Vagina (tissue), 2 donors: ENCODE measurements around the gene DNAH9. TPM values are rescaled to one million over a fixed set of nuclear protein-coding genes. Genes with fewer than 3 reads are reported as not detected.

ENCODE experiments used
- DNase-seq, 2 donors: peaks; one replicate each; pipeline ENCODE4 v3.0.0-alpha.2; 2017; ENCODE audit errors: extremely low spot score in 2 of 2
- H3K27ac ChIP-seq: fragments of 200-600 bp; sonication (generic); one replicate; pipeline ENCODE4 v1.5.1; 2019
- H3K27me3 ChIP-seq: fragments of 200-600 bp; sonication (generic); one replicate; pipeline ENCODE4 v1.5.1; 2019
- H3K36me3 ChIP-seq, 2 donors: fragments of 200-600 bp; sonication (generic); one replicate each; pipeline ENCODE4 v1.5.1; 2017 to 2019
- H3K4me1 ChIP-seq: fragments of 200-600 bp; sonication (generic); one replicate; pipeline ENCODE4 v1.5.1; 2019
- H3K4me3 ChIP-seq, 2 donors: fragments of 200-600 bp; sonication (generic); 1 replicate in 1 of 2; 2 replicates in 1 of 2; pipeline ENCODE4 v1.5.1; 2016 to 2019
- H3K9me3 ChIP-seq: fragments of 200-600 bp; sonication (generic); one replicate; pipeline ENCODE4 v1.5.1; 2019
- POLR2A ChIP-seq, 2 donors: fragments of 450-650 bp; IDR thresholded peaks; one replicate each; pipeline ENCODE4 v1.6.1; 2017; ENCODE audit warnings: antibody characterized with exemption in 2 of 2, mild to moderate bottlenecking in 2 of 2, moderate library complexity in 2 of 2
- POLR2AphosphoS5 ChIP-seq, 2 donors: sonication (generic); formaldehyde crosslinking; IDR thresholded peaks; one replicate each; pipeline ENCODE4 v1.9.0; 2017; ENCODE audit warnings: antibody characterized with exemption in 2 of 2, mild to moderate bottlenecking in 2 of 2, low read depth in 1 of 2; ENCODE audit not compliant: insufficient read depth in 1 of 2
- intact Hi-C: fragments of 100-400 bp; cut with DNase I; formaldehyde crosslinking; loops from one replicate; pipeline ENCODE4 v1.15.1; 2023
- total RNA-seq: library from RNA; depleted of rRNA; stranded (reverse); fragments of >200 nt; gene quantifications from one replicate; pipeline ENCODE4 v1.2.3, GENCODE V29; 2016
- TF ChIP-seq, protein P1 (sequence below), 3 experiments: fragments of 450-650 bp in 2 of 3; fragments of 200-600 bp in 1 of 3; sonication (generic) in 1 of 3; IDR thresholded peaks; one replicate each; pipeline ENCODE4 v1.5.1; 2017 to 2019; ENCODE audit warnings: antibody characterized with exemption in 3 of 3, mild to moderate bottlenecking in 2 of 3, moderate library complexity in 2 of 3

Gene DNAH9
- total RNA-seq, 1 donor from 2014 or later, result not detected

DNA sequence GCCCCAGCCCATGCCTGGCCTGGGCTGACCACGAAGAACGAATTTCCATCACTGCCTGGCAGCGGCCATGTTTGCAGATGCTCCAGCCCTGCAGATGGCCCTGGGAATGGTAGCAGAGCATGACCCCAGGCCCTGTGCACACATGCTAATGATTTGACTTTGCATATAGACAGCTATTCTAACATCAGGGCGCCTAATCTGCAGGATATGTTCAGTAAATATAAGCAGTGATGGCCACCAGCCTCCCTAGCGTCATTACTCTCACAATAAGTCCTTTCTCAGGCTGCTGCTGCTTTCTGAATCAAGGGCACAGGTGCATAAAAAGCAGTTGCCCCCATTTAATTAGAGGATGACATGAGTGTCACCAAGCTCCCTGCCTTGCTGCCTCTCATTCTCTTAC lies 24.2 kb downstream of the DNAH9 start:
- H3K36me3 ChIP-seq, result no peaks in the 10 kb centered on the region
- no peak for DNase-seq
- H3K9me3 ChIP-seq, result no peaks in the 10 kb centered on the region
- no peak for TF ChIP-seq POLR2A (IDR thresholded peaks at IDR 0.05)
- TF ChIP-seq POLR2AphosphoS5 (IDR thresholded peaks at IDR 0.05; ENCODE audit: insufficient read depth in 1 of 2, low read depth in 1 of 2), result no peak
- TF ChIP-seq, protein P1, sequence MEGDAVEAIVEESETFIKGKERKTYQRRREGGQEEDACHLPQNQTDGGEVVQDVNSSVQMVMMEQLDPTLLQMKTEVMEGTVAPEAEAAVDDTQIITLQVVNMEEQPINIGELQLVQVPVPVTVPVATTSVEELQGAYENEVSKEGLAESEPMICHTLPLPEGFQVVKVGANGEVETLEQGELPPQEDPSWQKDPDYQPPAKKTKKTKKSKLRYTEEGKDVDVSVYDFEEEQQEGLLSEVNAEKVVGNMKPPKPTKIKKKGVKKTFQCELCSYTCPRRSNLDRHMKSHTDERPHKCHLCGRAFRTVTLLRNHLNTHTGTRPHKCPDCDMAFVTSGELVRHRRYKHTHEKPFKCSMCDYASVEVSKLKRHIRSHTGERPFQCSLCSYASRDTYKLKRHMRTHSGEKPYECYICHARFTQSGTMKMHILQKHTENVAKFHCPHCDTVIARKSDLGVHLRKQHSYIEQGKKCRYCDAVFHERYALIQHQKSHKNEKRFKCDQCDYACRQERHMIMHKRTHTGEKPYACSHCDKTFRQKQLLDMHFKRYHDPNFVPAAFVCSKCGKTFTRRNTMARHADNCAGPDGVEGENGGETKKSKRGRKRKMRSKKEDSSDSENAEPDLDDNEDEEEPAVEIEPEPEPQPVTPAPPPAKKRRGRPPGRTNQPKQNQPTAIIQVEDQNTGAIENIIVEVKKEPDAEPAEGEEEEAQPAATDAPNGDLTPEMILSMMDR (IDR thresholded peaks at IDR 0.05), result no peak
- no peaks in the 10 kb centered on the region for H3K4me1 ChIP-seq
- no peak overlapping the region for H3K27ac ChIP-seq
- intact Hi-C loops, result no loop called here
- H3K4me3 ChIP-seq, result no peak overlapping the region
- H3K27me3 ChIP-seq, result no peaks in the 10 kb centered on the region

DNA sequence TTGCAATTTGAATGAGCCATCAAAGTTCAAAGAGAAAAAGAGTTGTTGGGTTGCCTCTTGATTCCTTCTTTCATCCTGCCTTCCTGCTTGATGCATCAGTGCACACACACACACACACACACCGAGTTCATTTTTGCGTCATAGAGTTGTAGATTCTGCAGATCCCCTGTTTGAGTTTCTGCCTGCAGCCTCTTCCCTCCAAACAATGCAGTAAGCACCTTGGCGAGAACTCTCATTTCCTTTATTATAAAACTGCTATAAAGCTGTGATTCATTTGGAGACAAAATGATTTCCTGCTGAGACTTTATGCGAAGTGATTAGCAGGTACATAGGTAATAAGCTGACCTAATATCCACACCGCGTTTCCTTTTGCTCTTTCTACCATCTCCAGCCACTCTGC lies 26.7 kb downstream of the DNAH9 start:
- DNase-seq, result no peak
- intact Hi-C loops, result no loop called here
- H3K4me1 ChIP-seq, result no peaks in the 10 kb centered on the region

DNA sequence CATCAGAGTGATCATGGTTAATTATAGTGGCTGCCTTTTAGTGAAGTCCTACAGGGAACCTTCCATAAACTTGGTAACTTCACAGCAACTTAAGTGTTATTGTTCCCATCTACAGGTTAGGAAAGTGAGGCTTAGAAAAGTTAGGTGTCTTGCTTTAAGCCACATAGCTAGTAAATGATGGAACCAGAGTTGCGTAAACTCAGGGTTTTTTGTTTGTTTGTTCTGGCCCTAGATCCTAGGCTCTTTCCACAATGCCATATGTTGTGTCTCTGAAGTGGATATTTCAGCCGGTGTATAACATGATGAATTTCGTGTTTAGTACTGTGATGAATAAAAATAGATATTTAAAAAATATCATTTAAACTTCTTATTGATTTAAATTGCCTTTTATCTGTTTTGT lies 27.6 kb downstream of the DNAH9 start:
- Histone ChIP-seq H3K4me3 (no peak overlapping the region), H3K36me3 (no peaks in the 10 kb centered on the region), H3K27ac (no peak overlapping the region), H3K9me3 (no peaks in the 10 kb centered on the region), H3K4me1 (no peaks in the 10 kb centered on the region), H3K27me3 (no peaks in the 10 kb centered on the region)
- no peak for DNase-seq
- intact Hi-C loops, result no loop called here
- TF ChIP-seq POLR2AphosphoS5 (IDR thresholded peaks at IDR 0.05; ENCODE audit: insufficient read depth in 1 of 2, low read depth in 1 of 2), result no peak
- no peak for TF ChIP-seq POLR2A (IDR thresholded peaks at IDR 0.05)
- TF ChIP-seq, protein P1 (IDR thresholded peaks at IDR 0.05), result no peak

More for the DNA sequence above, 26.7 kb downstream of the DNAH9 start:
- Histone ChIP-seq H3K9me3 (no peaks in the 10 kb centered on the region), H3K27me3 (no peaks in the 10 kb centered on the region), H3K4me3 (no peak overlapping the region), H3K36me3 (no peaks in the 10 kb centered on the region), H3K27ac (no peak overlapping the region)
- TF ChIP-seq POLR2A (IDR thresholded peaks at IDR 0.05), result no peak
- no peak for TF ChIP-seq POLR2AphosphoS5 (IDR thresholded peaks at IDR 0.05; ENCODE audit: insufficient read depth in 1 of 2, low read depth in 1 of 2)
- TF ChIP-seq, protein P1 (IDR thresholded peaks at IDR 0.05), result no peak

DNA sequence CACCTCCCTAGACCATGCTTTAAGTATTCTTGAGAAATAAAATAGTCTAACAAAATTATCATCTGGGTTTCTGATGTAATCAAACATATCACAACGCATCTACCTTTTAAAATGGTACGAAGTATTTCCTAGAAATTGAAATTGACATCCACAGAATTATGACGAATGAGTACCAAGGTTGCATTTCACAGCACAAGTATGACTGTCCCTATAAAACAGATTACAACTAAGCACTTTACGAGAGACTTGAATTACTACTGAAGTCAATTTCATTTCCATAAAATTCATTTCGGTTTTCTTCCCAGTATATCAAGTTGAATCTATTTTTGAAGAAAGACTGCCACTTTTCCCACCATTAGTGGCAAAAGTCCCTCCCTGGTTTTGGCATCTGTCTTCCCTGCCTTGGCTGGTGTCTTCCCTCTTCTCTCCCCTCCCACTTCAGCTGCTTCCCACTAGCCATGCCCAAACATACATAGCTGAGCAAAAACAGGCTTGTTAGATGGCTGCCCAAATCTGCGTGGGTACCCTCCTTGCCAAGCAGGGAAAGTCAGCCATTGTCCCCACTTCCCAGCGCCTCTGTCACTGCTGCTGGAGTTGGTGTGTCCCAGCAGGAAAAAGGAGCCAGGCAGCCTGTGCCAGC lies 29.2 kb downstream of the DNAH9 start:
- DNase-seq, result no peak
- Histone ChIP-seq H3K36me3 (no peaks in the 10 kb centered on the region), H3K4me1 (no peaks in the 10 kb centered on the region), H3K4me3 (no peak overlapping the region), H3K27ac (no peak overlapping the region), H3K9me3 (no peaks in the 10 kb centered on the region), H3K27me3 (no peaks in the 10 kb centered on the region)
- intact Hi-C loops, result no loop called here
- TF ChIP-seq POLR2A (IDR thresholded peaks at IDR 0.05) (no peak), POLR2AphosphoS5 (IDR thresholded peaks at IDR 0.05; ENCODE audit: insufficient read depth in 1 of 2, low read depth in 1 of 2) (no peak)
- TF ChIP-seq, protein P1 (IDR thresholded peaks at IDR 0.05), result no peak

DNA sequence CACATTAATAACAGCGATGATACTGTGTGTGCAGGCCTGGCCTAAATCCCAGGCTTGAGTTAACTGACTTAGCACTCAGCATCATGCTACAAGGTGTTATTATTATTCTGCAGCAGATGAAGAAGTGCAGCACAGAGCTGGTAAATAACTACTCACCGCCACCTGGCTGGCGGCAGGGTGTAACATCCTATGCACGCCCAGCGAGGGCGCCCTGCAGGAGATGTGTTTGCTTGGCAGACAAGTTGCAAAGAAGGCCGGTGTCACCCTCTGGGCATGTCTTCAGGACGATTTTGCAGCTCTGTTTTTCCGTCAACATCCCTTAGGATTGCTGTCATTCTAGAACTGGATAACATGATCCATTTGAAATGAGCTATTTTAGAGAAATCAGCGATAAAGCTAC lies 30.1 kb downstream of the DNAH9 start:
- intact Hi-C loops, result no loop called here
- Histone ChIP-seq H3K9me3 (no peaks in the 10 kb centered on the region), H3K4me3 (no peak overlapping the region), H3K27ac (no peak overlapping the region), H3K27me3 (no peaks in the 10 kb centered on the region), H3K4me1 (no peaks in the 10 kb centered on the region), H3K36me3 (no peaks in the 10 kb centered on the region)
- no peak for DNase-seq
- TF ChIP-seq POLR2A (IDR thresholded peaks at IDR 0.05), result no peak
